GM12874 (cell line): ENCODE measurements around the gene CRISPLD2.

Experiments
- TF ChIP-seq, protein P1 (sequence below): IDR thresholded peaks from 2 replicates; pipeline ENCODE4 v1.5.1; 2011; ENCODE audit warnings: low read depth, mild to moderate bottlenecking, control low read depth, low read length, moderate library complexity; ENCODE audit not compliant: insufficient read depth

CRISPLD2 gene

DNA sequence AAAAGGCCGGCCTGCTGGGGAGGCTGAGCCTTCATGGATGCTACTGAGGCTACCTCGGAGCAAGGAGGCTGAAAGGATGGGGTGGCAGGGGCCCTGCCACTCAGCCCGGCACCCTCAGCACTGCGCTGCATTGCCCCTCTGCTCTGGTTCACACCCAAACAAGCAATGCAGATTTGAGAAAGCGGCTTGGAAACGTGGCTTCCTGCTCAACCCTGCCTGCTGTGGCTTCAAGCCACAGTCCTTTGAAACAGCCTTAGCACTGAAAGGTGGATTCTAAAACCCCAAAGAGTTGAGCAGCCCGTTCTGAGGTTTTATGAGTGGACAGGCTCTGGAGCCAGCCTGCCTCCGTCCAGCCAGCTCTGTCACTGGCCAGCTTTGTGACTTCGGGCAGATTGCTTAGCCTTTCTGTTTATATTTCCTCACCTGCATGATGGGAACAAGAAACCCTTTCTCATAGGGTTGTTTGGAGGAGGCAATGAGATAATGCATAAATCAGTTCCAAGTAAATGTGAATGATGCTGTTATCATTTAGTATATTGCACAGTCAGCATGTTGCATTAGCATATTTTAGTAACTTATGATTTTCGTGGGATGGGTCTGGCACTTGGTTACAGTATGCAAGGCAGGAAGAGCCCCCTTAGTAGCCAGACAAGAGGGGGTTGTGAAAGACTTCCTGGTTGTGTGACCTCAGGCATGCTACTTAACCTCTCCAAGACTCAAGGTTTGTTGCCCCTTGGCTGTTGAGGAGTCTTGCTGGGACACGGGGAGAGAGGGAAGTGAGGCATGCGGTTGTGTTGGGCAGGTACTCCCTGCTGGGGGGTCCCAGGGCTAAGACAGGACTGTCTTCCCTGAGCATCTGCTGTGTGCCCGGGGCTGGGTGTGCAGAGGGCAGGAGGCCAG lies 23.6 kb downstream of the CRISPLD2 start:
- TF ChIP-seq, protein P1, sequence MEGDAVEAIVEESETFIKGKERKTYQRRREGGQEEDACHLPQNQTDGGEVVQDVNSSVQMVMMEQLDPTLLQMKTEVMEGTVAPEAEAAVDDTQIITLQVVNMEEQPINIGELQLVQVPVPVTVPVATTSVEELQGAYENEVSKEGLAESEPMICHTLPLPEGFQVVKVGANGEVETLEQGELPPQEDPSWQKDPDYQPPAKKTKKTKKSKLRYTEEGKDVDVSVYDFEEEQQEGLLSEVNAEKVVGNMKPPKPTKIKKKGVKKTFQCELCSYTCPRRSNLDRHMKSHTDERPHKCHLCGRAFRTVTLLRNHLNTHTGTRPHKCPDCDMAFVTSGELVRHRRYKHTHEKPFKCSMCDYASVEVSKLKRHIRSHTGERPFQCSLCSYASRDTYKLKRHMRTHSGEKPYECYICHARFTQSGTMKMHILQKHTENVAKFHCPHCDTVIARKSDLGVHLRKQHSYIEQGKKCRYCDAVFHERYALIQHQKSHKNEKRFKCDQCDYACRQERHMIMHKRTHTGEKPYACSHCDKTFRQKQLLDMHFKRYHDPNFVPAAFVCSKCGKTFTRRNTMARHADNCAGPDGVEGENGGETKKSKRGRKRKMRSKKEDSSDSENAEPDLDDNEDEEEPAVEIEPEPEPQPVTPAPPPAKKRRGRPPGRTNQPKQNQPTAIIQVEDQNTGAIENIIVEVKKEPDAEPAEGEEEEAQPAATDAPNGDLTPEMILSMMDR: no peak

DNA sequence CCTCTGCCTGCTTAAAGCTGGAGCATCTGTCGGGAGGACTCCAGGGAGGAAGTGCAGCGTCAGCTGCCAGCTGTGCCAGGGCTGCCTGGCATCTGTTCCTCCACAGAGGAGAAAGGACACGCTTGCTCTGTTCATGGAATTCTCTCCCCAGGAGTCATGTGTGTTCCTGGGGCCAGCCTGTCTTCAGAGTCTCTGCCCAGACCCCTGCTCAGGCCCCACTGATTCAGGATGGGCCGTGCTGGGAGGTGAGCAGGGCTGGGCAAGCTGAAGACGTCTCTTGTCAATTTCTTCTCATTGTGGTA lies 24.2 kb downstream of the CRISPLD2 start:
- TF ChIP-seq, protein P1: no peak

DNA sequence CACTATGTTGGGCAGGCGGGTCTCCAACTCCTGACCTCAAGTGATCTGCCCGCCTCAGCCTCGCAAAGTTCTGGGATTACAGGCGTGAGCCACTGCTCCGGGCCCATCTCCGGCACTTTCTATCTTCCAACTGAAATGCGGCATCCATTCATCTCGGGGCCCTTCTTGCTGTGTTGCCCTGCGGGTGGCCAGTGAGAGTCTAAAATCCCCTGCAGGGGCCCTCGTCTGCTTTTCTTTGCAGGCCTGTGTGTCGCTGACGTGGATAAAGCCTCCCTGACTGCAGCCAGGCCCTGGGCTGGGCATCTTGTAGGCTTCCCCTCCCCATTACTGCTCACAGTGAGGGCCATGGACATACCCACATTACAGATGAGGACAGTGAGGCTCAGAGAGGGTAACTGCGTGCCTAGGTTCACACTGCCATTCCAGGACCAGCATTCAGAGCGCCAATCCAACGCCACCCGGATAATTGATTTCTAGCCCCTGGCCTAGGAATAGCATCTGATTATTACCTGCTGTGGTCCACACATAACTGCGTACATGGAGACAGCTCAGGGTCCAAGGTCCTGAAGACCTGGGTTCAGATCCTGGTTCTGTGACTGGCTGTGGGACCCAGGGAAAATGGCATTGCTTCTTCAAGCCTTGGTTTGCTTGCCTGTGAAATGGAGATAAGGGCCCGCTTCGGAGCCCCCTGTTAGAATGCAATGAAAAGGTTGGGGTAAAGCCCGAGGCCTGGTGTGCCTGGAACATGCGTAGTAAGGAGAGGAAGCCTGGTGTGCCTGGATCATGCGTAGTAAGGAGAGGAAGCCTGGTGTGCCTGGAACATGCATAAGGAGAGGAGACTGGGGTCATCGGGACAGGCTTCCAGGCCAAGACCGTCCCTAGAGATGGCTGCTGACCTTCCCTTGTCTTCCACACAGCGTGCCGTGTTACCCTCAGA lies 25.0 kb downstream of the CRISPLD2 start:
- TF ChIP-seq, protein P1: no peak

DNA sequence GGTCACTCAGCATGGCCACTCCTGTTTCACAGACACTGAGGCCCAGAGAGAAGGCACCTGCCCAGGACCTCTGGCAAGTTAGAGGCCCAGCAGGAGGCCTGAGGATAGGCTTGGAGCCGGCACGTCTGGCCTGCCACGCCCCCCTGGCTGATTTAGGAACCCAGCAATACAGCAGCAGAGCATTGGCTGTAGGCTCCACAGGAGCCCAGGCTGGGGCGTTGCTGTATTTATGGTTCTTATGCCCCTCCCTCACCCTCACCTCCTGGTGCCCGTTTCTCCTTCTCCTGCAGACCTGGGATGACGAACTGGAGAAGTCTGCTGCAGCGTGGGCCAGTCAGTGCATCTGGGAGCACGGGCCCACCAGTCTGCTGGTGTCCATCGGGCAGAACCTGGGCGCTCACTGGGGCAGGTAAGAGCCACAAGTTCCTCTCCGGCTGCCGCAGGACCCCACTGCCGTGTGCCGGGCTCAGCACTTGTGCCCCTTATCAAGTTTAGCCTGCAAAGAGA lies 25.8 kb downstream of the CRISPLD2 start:
- TF ChIP-seq, protein P1: no peak

DNA sequence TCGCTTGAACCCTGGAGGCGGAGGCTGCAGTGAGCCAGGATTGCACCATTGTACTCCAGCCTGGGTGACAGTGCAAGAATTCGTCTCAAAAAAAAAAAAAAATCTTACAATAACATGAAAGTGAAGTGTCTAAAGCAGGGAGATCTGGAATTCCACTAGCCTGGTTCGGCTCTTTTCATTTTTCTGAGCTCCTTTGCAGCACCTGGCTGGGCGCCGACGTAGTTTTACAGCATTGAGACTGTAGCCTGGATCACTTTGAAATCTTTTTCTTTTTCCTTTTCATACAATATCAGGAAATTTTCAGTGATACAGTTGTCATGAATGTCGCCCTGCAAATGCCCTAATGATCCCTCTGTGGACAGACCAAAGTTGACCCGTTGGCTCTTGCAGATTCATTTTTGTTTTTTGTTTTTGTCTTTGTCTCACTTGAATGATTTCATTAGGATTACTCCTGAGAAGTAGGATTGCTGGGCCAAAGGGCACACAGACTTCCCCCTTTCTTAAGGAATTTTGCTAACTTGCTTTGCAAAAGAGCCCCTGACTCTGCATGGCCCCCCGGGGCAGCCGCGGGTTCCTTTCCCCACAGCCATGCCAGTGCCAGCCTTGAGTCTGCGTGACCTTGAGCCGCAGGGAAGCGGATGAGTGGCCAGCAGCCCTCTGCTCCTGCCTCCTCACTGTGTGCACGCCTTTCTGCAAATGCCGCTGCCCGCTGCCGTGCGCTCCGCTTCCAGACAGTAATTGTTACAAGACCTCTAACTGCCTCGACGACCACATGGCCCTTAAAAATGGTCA lies 28.0 kb downstream of the CRISPLD2 start:
- TF ChIP-seq, protein P1: no peak

DNA sequence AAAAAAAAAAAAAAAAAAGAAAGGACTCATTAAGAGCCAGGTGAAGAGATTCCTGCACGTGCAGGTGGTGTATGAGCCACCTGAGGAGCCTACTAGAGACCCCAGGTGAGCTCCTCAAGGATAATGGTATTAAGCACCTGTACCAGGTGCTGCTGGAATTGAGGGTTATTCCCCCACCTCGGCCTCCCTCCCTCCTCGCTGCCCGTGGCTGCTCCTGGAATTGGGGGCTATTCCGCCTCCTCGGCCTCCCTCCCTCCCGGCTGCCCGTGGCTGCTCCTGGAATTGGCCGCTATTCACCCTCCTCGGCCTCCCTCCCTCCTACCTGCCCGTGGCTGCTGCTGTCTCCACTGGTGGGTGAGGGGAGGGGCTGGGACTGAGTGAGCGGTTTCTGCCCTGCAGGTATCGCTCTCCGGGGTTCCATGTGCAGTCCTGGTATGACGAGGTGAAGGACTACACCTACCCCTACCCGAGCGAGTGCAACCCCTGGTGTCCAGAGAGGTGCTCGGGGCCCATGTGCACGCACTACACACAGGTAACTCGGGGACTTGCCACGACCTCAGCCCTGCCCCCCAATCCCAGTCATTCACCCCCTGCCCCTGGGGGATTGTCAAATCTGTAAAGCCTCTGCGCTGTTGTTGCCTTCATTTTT lies 29.3 kb downstream of the CRISPLD2 start:
- TF ChIP-seq, protein P1: no peak
